IMR-90 (cell line): ENCODE measurements around the gene ZFHX3.

ENCODE experiments used
- CTCF ChIP-seq: conservative IDR thresholded peaks from 2 replicates; pipeline ENCODE4 v1.5.1; 2012; ENCODE audit warnings: mild to moderate bottlenecking, low read depth, low read length, improper control_type of control experiment
- POLR2A ChIP-seq: IDR thresholded peaks from 2 replicates; pipeline ENCODE4 v1.6.1; 2012; ENCODE audit warnings: mild to moderate bottlenecking, low read depth, low read length
- RFX5 ChIP-seq: IDR thresholded peaks from 2 replicates; pipeline ENCODE4 v1.8.0; 2012; ENCODE audit warnings: low read depth, mild to moderate bottlenecking, low read length, moderate library complexity

GRCh38 chr16:73069581-73070262, 21.8 kb upstream of the ZFHX3 start:
- no peak for TF ChIP-seq POLR2A
- no peak for TF ChIP-seq CTCF
- no peak for TF ChIP-seq RFX5
